Measurements from ENCODE around the gene DENND1A. TPM values are rescaled to one million over a fixed set of nuclear protein-coding genes. Genes with fewer than 3 reads are reported as not detected.
"Not testable (repeated sequence)": the region's sequence is repeated elsewhere in the genome, so short reads cannot be mapped to it uniquely, and the experiment has no call there.

DENND1A gene
- 37.3 TPM for total RNA-seq

DNA sequence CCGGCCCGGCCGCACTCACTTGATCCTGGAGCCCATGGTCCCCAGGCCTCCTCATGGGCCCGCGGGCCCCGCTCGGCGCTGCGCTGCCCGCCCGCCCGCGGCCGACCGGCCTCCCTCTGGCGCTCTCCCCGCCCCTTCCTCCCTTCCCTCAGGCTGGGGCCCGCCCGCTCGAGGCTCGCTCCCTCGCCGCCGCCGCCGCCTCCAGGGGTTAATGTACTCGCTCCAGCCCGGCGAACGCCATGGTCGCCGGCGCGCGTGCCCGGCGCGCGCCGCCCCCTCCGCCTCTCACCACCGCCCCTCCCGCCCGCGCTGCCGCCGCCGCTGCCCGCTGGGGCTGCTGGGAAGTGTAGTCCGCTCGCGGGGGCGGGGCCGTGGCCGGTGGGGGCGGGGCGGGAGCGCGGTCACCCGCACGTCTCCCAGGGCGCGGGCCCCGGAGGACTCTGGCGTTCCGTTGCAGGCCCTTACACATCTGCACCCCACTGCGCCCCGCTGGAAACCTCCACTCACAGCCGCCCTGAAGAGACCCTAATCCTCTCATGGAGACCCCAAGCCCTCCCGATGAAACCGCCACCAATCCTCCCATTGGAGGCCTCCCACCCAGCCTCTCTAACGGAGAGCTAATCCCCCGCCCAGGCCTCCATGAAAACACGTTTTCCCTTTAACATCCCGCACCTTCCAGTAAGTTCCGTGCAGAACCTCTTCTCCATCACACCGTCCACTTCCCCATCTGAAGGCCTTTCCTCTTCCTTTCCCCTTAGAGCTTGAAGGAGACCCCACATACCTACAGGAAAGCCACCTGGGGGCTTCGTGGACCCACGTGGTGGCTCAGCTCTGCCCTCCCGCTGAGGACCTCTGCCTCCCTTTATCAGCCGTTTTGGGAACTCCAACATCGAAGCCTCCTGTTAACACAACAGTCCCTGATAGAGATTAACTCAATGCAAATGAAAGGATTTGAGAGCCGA, at the start of gene DENND1A:
Gene DENND1A, minus strand, starts transcription at position 257 of the 962 bp plus-strand sequence. Its CDS starts 221 bp downstream, at position 36.
- peak; percentile 89 for DNase-seq

GRCh38 chr9:123978981-123979380, 49.1 kb upstream of the DENND1A start:
- DNase-seq, result no peak

DNA sequence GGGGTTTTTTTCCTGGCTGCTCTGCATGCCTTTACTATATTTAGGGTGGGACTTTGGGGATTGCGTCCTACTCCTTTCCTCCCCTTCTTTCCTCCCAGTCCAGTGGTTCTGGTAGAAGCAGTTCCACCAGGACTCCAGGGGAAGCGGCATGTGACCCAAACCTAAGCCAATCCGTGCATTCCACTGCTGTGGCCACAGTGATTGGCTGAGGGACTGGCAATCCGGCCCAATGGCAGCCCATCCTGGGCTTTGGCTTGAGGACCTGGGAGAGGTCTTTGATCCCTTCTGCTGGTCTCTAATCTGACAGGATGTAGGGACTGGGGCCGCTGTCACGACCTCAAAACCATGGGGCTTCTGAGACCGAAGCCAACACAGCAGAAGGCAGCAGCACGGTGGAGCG, 46.7 kb upstream of the DENND1A start:
- not testable (repeated sequence) for DNase-seq

GRCh38 chr9:123975871-123976270, 45.9 kb upstream of the DENND1A start:
- no peak for DNase-seq

DNA sequence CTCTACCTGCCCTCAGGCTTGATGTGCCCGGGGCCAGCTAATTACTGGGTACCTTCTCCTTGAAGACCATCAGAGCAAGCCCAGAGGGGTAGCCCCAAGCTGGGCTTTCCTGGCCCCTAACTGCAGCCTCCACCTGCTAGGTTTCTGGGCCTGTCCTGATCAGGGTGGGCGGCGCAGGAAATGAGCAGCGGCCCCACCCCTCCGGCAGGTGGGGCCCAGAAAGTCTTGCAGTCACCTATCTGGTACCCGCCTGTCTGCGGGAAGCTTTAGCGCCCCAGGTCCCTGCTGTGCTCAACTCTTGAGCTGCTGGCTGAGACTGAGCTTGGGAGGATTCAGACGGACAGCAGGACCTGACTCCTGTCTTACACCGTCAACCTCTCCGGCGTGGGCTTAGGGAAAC, 44.5 kb upstream of the DENND1A start:
- DNase-seq, result no peak

GRCh38 chr9:123973590-123974223, 43.8 kb upstream of the DENND1A start:
- no peak for DNase-seq

DNA sequence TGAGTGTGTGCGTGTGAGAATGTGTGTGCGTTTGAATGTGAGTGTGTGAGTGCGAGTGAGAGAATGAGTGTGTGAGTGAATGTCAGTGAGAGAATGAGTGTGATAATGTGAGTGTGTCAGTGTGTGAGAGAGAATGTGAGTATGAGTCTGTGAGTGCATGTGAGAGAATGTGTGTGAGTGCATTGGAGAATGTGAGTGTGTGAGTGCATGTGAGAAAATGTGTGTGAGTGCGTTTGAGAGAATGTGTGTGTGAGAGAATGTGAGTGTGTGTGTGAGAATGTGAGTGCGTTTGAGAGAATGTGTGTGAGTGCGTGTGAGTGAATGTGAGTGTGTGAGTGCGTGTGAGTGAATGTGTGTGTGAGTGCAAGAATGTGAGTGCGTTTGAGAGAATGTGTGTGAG, 42.7 kb upstream of the DENND1A start:
- DNase-seq, result no peak

GRCh38 chr9:123967323-123967722, 37.4 kb upstream of the DENND1A start:
- DNase-seq, result no peak

GRCh38 chr9:123965801-123966686, 36.1 kb upstream of the DENND1A start:
- DNase-seq, result no peak

GRCh38 chr9:123964761-123965160, 34.8 kb upstream of the DENND1A start:
- no peak for DNase-seq

DNA sequence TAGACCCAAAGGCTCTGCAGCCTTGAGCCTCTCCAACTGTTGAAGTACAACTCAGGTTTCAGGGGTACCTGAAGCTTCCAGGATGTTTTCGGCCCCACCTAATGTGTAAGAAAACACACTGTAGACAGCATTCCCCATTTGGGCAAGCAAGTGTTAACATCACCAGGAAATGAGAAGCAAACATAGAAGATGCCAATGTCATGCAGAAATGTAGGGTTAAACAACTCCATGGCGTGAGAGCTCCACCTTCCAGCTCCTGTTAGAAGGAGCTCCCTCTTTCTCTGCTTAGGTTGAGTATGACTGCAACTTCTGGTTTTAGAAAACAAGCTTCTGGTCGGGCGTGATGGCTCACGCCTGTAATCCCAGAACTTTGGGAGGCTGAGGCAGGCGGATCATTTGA, 31.0 kb upstream of the DENND1A start:
- DNase-seq, result no peak

GRCh38 chr9:123960366-123960765, 30.4 kb upstream of the DENND1A start:
- DNase-seq, result no peak

DNA sequence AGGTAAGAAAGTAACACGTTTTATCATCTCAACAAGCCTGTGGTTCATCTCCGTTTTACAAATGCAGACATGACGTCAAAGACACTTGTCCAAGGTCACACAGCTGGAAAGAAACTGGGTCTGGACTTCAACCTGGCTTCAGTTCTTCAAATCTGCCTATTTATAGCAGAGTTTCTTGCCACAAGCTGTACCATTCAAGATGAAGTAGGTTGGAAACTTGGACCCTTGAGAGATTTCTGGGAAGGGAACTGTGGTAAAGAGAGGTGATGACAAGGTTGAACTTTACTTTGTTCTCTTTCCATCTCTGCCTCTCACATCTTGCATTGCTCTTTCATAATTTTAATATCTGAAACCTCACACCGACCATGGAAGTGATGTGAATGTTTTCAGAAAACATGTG, 29.9 kb upstream of the DENND1A start:
- no peak for DNase-seq

GRCh38 chr9:123957731-123958130, 27.8 kb upstream of the DENND1A start:
- no peak for DNase-seq

DNA sequence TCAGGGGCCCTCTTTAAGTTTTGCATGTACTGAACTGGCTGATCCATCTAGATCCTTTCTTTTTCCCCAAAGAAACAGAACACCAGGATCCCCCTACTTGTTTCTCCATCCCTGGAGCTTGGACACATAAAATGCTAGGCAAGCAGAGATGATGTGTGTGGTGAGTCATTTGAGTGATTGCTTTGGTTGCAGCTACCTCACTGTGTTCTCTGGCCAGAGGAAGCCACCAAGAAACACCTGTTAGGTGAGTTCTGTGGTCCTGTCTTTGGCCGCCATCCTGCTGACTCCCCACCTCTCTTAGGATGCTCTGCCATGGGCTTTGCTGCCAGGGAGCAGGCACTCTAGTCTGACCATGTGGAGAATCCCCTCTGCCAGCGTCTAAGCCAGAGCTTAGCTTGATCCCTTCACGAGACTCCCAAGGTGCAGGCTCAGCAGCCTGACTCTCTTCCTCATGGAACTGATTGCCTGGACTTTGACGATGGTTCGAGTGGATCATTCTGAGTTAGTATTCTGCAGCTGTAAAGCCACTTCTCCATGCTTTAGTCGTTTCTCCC, 27.3 kb upstream of the DENND1A start:
- DNase-seq, result no peak

DNA sequence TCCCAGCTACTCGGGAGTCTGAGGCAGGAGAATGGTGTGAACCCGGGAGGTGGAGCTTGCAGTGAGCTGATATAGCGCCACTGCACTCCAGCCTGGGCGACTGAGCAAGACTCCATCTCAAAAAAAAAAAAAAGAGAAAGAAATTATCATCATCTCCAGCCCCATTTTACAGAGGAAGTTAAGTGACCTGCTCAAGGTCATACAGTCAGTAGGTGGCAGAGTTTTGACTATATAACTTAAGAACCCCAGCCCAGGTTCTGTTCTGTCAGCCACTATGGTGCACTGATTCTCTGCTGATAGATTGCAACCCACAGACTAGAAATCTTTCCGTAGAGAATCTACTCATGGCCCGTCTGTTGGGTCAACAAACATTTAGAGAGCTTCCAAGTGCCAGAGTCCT, 25.7 kb upstream of the DENND1A start:
- DNase-seq, result no peak

DNA sequence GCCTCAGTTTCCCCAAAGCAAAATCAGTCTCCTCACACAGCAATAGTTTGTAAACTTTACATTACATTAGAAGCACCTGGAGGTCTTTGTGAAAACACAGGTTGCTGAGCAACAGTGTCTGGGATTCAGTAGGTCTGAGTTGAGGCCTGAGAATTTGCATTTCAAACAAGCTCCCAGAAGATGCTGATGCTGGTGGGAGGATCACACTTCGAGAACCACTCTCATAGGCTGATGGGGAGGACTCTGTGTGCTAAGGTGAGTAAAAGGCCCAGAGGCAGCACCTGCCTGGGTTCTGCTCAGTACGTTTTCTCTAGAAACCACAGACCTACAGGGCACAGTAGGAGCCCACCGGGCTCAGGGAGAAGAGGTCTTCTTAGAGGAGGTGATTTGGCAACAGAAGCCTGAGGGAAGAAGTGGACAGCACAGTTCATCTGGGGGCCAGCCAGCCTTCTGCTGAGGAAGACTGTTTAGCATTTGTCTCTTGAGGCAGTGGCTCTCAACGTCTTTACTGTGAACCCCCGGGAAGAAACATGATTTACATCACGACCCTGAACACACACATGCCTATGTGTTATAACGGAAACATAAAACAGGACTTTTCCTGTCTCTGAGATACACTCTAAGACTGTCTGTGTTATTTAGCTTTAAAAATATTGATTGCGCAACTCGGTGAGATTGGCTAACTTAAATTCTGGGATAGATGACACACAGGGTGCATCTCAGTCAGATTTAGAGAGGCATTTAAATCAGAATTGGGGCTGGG, 24.8 kb upstream of the DENND1A start:
- DNase-seq, result no peak

GRCh38 chr9:123952641-123953495, 22.9 kb upstream of the DENND1A start:
- peak; percentile 19 for DNase-seq

GRCh38 chr9:123948286-123948685, 18.4 kb upstream of the DENND1A start:
- DNase-seq, result no peak

- no peak for DNase-seq
Measured at GRCh38 chr9:123947326-123947725, 17.4 kb upstream of the DENND1A start.
